K562 (cell line): ENCODE measurements around the gene IL26. TPM values are rescaled to one million over a fixed set of nuclear protein-coding genes. Genes with fewer than 3 reads are reported as not detected.

Source experiments
- CCNT2 ChIP-seq: IDR thresholded peaks from 2 replicates; pipeline ENCODE4 v1.6.1; 2011; ENCODE audit warnings: borderline replicate concordance, low read depth, mild to moderate bottlenecking, moderate library complexity, mixed read lengths, low read length; ENCODE audit not compliant: insufficient read length; ENCODE audit errors: extremely low read depth
- CUX1 ChIP-seq: fragments of 200-800 bp; sonication (Bioruptor generic); IDR thresholded peaks from 2 replicates; pipeline ENCODE4 v1.6.1; 2016; ENCODE audit warnings: missing genetic modification characterization, missing compliant biosample characterization
- ILF3 ChIP-seq: fragments of 450-650 bp; IDR thresholded peaks from 2 replicates; pipeline ENCODE4 v1.6.1; 2018; ENCODE audit warnings: antibody characterized with exemption, mild to moderate bottlenecking, moderate library complexity, borderline replicate concordance
- IRF1 ChIP-seq: sonication (generic); formaldehyde crosslinking; IDR thresholded peaks from 2 replicates; pipeline ENCODE4 v1.8.0; 2022; ENCODE audit warnings: missing genetic modification reagents, mild to moderate bottlenecking, borderline replicate concordance
- IRF2 ChIP-seq: sonication (generic); formaldehyde crosslinking; IDR thresholded peaks from 2 replicates; pipeline ENCODE4 v1.8.1; 2022; ENCODE audit warnings: mild to moderate bottlenecking, missing genetic modification reagents
- JUND ChIP-seq, 2 experiments: IDR thresholded peaks; 2 replicates in 1 of 2; 3 replicates in 1 of 2; pipeline ENCODE4 v1.6.1; 2011; ENCODE audit warnings: borderline replicate concordance in 2 of 2, low read depth in 2 of 2, low read length in 2 of 2, improper control_type of control experiment in 1 of 2, missing biosample characterization in 1 of 2, missing genetic modification characterization in 1 of 2, missing genetic modification reagents in 1 of 2
- KDM2B ChIP-seq: fragments of 250-450 bp; sonication (Bioruptor Pico); IDR thresholded peaks from 2 replicates; pipeline ENCODE4 v1.8.0; 2021; ENCODE audit warnings: mild to moderate bottlenecking, moderate library complexity
- L3MBTL2 ChIP-seq: fragments of 450-650 bp; IDR thresholded peaks from 2 replicates; pipeline ENCODE4 v1.6.1; 2016; ENCODE audit warnings: mild to moderate bottlenecking, moderate library complexity
- PBX2 ChIP-seq, 2 experiments: IDR thresholded peaks in 1 of 2; conservative IDR thresholded peaks in 1 of 2; 2 replicates each; pipeline ENCODE4 v1.6.1; 2016; ENCODE audit warnings: low read depth in 2 of 2, mild to moderate bottlenecking in 1 of 2, missing compliant biosample characterization in 1 of 2, missing genetic modification characterization in 1 of 2, moderate library complexity in 1 of 2
- RAD21 ChIP-seq, 2 experiments: fragments of 250-450 bp in 1 of 2; fragments of 450-650 bp in 1 of 2; sonication (Bioruptor Pico) in 1 of 2; formaldehyde crosslinking in 1 of 2; IDR thresholded peaks in 1 of 2; conservative IDR thresholded peaks in 1 of 2; 2 replicates each; pipeline versions ENCODE4 v1.4.0 to v1.8.0; 2020 to 2022; ENCODE audit warnings: mild to moderate bottlenecking in 2 of 2, moderate library complexity in 1 of 2
- RCOR1 ChIP-seq, 2 experiments: IDR thresholded peaks; 2 replicates each; pipeline ENCODE4 v1.6.1; 2012; ENCODE audit warnings: low read depth in 2 of 2, low read length in 2 of 2, borderline replicate concordance in 1 of 2, improper control_type of control experiment in 1 of 2
- ZBTB33 ChIP-seq: sonication (generic); formaldehyde crosslinking; IDR thresholded peaks from 2 replicates; pipeline ENCODE4 v1.8.1; 2023; ENCODE audit warnings: mild to moderate bottlenecking, missing genetic modification reagents
- ZC3H8 ChIP-seq: fragments of 450-650 bp; IDR thresholded peaks from 2 replicates; pipeline ENCODE4 v1.6.1; 2017
- ZNF408 ChIP-seq: fragments of 250-450 bp; sonication (Bioruptor Pico); IDR thresholded peaks from 2 replicates; pipeline ENCODE4 v1.4.0; 2020; ENCODE audit warnings: low read depth, mild to moderate bottlenecking, moderate library complexity
- ZNF830 ChIP-seq: fragments of 250-450 bp; sonication (Bioruptor Pico); IDR thresholded peaks from 2 replicates; pipeline ENCODE4 v1.5.0; 2021; ENCODE audit warnings: mild to moderate bottlenecking
- polyA plus RNA-seq, 8 experiments: library from polyadenylated mRNA; depleted of rRNA in 4 of 8; stranded (reverse) in 5 of 8; unstranded in 3 of 8; fragments of >200 nt; fragmentation: Nextera tagmentation in 2 of 8; fragmentation: Illumina TruSeq in 1 of 8; extraction: Ambion mirVana in 2 of 8; extraction: Trizol in 1 of 8; gene quantifications; 2 replicates each; pipeline versions ENCODE4 v1.2.1 to v1.2.3, GENCODE V29; 2011 to 2014; ENCODE audit warnings: inconsistent platforms in 1 of 8, missing spikeins in 1 of 8
- total RNA-seq, 7 experiments: library from RNA; depleted of rRNA in 6 of 7; stranded (reverse); fragments of >200 nt in 6 of 7; fragmentation: Illumina TruSeq in 2 of 7; extraction: Trizol in 2 of 7; gene quantifications; 2 replicates each; pipeline versions ENCODE4 v1.2.1 to v1.2.3, GENCODE V29; 2011 to 2021; ENCODE audit warnings: low replicate concordance in 1 of 7

IL26 gene
- total and polyA plus RNA-seq, 9 of the 15 experiments (the other 6 are each of a cell fraction or from before 2014, with no cell fraction given): not detected

- TF ChIP-seq CUX1 (CRISPR knock-in tag): no peak
- no peak for TF ChIP-seq PBX2 (CRISPR knock-in tag; IDR thresholded peaks at IDR 0.05; ENCODE audit: low read depth)
- TF ChIP-seq PBX2 (tag; conservative IDR thresholded peaks at IDR 0.05; ENCODE audit: low read depth): no peak
- TF ChIP-seq ZNF830: no peak
- no peak for TF ChIP-seq ZC3H8
- TF ChIP-seq KDM2B: no peak
- TF ChIP-seq RCOR1 (IDR thresholded peaks at IDR 0.05; ENCODE audit: borderline replicate concordance in 1 of 2, low read depth in 2 of 2, low read length in 2 of 2): peak in 1 of 2 experiments; percentile 63; a peak in 1 of 4 replicates
- no peak for TF ChIP-seq ZBTB33 (CRISPR knock-in tag)
- TF ChIP-seq IRF1 (CRISPR knock-in tag): no peak
- TF ChIP-seq ILF3: no peak
- TF ChIP-seq ZNF408: no peak
- TF ChIP-seq RAD21 (CRISPR knock-in tag; conservative IDR thresholded peaks at IDR 0.05 in 1 of 2, IDR thresholded peaks at IDR 0.05 in 1 of 2): peak in 1 of 2 experiments; percentile 18; a peak in 1 of 4 replicates
- TF ChIP-seq JUND (IDR thresholded peaks at IDR 0.05; ENCODE audit: borderline replicate concordance, low read depth, low read length): peak; percentile 97
- TF ChIP-seq JUND (tag; IDR thresholded peaks at IDR 0.05; ENCODE audit: borderline replicate concordance, low read depth, low read length): peak; percentile 98; the same call in 2 of the 3 replicates
- TF ChIP-seq CCNT2: no peak
- peak; percentile 60; the same call in 1 of the 2 replicates for TF ChIP-seq L3MBTL2
- no peak for TF ChIP-seq IRF2 (CRISPR knock-in tag)
Measured at GRCh38 chr12:68240079-68240478, 14.5 kb upstream of the IL26 start (continued).
